ENCODE results near the gene FAM50A.

FAM50A gene

DNA sequence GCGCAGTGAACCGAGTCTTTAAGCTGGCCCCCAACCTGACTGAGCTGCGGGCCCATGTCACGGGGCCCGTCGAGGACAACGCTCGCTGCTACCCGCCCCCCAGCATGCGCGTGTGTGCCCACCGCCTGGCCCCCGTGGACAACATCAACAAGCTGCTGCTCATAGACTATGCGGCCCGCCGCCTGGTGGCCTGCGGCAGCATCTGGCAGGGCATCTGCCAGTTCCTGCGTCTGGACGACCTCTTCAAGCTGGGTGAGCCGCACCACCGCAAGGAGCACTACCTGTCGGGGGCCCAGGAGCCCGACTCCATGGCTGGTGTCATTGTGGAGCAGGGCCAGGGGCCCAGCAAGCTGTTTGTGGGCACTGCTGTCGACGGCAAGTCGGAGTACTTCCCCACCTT lies 16.4 kb downstream of the FAM50A start:
- H3K4me1 Mint-ChIP-seq, result peaks cover 9% of the 10 kb centered on the region
- peak overlapping the region; percentile 81 for H3K4me3 Mint-ChIP-seq
- H3K36me3 Mint-ChIP-seq (ENCODE audit: low read depth), result peaks cover 4% of the 10 kb centered on the region
- no peaks in the 10 kb centered on the region for H3K27me3 Mint-ChIP-seq
- H3K9me3 Mint-ChIP-seq, result no peaks in the 10 kb centered on the region
- no peak overlapping the region for H3K27ac Mint-ChIP-seq
- ATAC-seq (no peak), DNase-seq (no peak)

DNA sequence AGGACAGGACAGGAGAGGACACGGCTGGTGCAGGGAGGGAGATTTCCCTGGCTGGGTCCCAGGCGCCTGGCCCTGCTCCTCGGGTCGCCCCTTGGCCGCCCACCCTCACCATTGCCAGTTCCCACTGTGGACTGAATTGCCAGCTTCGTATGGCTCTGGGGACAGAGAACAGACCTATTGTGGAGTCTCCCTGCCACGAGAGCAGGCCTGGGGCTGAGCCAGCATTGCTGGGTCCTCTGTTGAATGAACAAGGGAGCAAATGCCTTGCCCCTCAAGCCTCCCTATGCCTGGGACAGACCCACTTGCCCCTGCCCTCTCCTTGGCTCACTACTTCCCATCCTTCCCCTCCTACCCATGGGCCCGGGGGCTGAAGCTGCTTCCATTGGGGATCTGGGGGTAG lies 18.5 kb downstream of the FAM50A start:
- Mint-ChIP-seq H3K36me3 (ENCODE audit: low read depth) (peaks cover 4% of the 10 kb centered on the region), H3K27ac (no peak overlapping the region), H3K9me3 (no peaks in the 10 kb centered on the region), H3K27me3 (no peaks in the 10 kb centered on the region), H3K4me3 (no peak overlapping the region), H3K4me1 (peaks cover 6% of the 10 kb centered on the region)
- DNase-seq (no peak), ATAC-seq (no peak)

DNA sequence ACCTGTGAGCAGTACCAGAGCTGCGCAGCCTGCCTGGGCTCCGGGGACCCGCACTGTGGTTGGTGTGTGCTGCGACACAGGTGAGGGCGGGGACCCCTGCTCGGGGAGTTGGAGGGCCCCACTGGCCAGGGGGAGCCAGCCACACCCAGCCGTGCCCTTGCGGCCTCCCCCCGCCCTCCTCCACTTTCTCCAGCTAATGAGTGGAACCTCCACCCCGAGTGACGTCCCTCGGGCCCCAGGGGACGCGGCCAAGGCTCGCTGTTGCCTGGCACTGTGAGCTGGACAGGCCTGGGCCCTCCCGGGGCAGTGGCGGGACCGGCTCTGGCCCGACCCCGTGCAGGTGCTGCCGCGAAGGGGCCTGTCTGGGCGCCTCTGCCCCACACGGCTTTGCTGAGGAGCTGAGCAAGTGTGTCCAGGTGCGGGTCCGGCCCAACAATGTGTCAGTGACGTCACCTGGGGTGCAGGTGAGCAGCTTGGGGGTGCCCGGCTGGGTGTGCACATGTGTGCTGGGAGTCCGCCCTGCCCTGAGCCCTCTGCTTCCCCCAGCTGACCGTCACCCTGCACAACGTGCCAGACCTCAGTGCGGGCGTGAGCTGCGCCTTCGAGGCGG lies 19.8 kb downstream of the FAM50A start:
- Mint-ChIP-seq H3K27me3 (no peaks in the 10 kb centered on the region), H3K4me3 (no peak overlapping the region), H3K4me1 (peaks cover 5% of the 10 kb centered on the region), H3K9me3 (no peaks in the 10 kb centered on the region), H3K27ac (no peak overlapping the region), H3K36me3 (ENCODE audit: low read depth) (peaks cover 4% of the 10 kb centered on the region)
- DNase-seq (no peak), ATAC-seq (no peak)

DNA sequence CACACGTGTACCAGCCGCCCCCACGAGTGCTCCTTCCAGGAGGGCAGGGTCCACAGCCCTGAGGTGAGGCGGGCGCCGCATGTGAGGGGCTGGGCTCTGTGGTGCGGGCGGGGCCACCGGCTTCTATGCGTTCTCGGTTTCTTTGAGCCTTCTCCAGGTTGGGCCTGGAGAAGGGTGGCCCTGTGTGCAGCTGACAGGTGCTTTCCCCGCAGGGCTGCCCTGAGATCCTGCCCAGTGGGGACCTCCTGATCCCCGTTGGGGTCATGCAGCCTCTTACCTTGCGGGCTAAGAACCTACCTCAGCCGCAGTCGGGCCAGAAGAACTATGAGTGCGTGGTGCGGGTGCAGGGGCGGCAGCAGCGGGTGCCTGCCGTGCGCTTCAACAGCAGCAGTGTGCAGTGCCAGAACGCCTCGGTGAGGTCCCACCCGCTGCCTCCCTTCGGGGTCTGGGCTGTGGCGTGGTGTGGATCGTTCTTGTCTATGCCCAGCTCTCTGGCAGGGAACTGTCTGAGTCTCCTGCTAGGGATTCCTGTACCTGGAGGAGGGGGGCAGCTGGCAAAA lies 20.9 kb downstream of the FAM50A start:
- no peaks in the 10 kb centered on the region for H3K9me3 Mint-ChIP-seq
- peaks cover 4% of the 10 kb centered on the region for H3K36me3 Mint-ChIP-seq (ENCODE audit: low read depth)
- H3K27me3 Mint-ChIP-seq, result no peaks in the 10 kb centered on the region
- DNase-seq (no peak), ATAC-seq (no peak)
- H3K4me1 Mint-ChIP-seq, result peaks cover 4% of the 10 kb centered on the region
- H3K27ac Mint-ChIP-seq, result no peak overlapping the region
- H3K4me3 Mint-ChIP-seq, result no peak overlapping the region

DNA sequence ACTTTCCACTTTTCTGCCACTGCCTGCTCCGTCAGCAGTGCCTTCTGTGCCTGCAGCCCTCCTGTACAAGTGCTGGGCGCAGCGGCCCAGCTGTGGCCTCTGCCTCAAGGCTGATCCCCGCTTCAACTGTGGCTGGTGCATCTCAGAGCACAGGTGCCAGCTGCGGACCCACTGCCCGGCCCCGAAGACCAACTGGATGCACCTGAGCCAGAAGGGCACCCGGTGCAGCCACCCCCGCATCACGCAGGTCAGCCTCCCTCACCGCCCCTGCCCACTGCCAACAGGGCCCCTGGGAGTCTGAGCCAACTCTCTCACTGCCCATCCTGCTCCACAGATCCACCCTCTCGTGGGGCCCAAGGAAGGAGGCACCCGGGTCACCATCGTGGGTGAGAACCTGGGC lies 21.7 kb downstream of the FAM50A start:
- Mint-ChIP-seq H3K36me3 (ENCODE audit: low read depth) (peaks cover 4% of the 10 kb centered on the region), H3K27ac (no peak overlapping the region), H3K4me1 (no peaks in the 10 kb centered on the region), H3K9me3 (no peaks in the 10 kb centered on the region), H3K4me3 (no peak overlapping the region), H3K27me3 (no peaks in the 10 kb centered on the region)
- ATAC-seq (no peak), DNase-seq (no peak)

DNA sequence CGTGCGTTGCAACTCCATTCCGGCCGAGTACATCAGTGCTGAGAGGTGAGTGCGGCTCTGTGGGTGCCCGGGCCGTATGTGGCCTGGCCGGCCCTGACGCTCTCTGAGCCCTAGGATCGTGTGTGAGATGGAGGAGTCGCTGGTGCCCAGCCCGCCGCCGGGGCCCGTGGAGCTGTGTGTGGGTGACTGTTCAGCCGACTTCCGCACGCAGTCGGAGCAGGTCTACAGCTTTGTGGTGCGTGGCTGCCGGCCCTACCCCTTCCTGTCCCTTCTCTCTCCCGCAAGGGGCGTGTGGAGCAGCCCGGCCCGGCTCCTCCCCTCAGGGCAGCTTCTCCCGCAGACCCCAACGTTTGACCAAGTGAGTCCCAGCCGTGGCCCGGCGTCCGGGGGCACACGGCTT lies 22.1 kb downstream of the FAM50A start:
- no peaks in the 10 kb centered on the region for H3K4me1 Mint-ChIP-seq
- no peak overlapping the region for H3K27ac Mint-ChIP-seq
- no peak for ATAC-seq
- H3K27me3 Mint-ChIP-seq, result no peaks in the 10 kb centered on the region
- no peak for DNase-seq
- H3K9me3 Mint-ChIP-seq, result no peaks in the 10 kb centered on the region
- peaks cover 4% of the 10 kb centered on the region for H3K36me3 Mint-ChIP-seq (ENCODE audit: low read depth)
- H3K4me3 Mint-ChIP-seq, result no peak overlapping the region

DNA sequence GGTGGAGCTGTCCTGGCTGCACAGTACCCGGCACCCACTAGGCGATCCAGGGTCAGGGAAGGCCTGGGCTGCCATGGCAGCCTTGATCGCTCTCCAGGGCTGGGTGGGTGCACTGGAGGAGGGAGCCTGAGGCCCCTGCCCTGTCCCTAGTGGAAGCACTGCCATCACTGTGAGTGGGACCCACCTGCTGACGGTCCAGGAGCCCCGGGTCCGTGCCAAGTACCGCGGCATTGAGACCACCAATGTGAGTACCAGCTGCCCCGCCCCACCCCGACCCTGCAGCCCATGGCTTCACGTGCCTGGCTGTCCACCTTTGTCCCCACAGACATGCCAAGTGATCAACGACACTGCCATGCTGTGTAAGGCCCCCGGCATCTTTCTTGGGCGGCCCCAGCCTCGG lies 23.0 kb downstream of the FAM50A start:
- Mint-ChIP-seq H3K36me3 (ENCODE audit: low read depth) (peaks cover 2% of the 10 kb centered on the region), H3K27ac (no peak overlapping the region), H3K4me3 (no peak overlapping the region), H3K27me3 (no peaks in the 10 kb centered on the region), H3K4me1 (no peaks in the 10 kb centered on the region), H3K9me3 (no peaks in the 10 kb centered on the region)
- ATAC-seq (no peak), DNase-seq (no peak)

DNA sequence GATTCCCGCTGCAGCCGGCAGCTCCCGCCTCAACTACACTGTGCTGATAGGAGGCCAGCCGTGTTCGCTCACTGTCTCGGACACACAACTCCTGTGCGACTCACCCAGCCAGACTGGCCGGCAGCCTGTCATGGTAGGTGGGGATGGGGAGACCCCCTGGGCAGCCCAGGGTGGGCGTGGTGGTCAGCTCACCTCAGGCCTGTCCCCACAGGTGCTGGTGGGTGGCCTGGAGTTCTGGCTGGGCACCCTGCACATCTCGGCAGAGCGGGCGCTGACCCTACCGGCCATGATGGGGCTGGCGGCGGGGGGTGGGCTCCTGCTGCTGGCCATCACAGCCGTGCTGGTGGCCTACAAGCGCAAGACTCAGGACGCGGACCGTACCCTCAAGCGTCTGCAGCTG lies 23.6 kb downstream of the FAM50A start:
- Mint-ChIP-seq H3K9me3 (no peaks in the 10 kb centered on the region), H3K4me1 (no peaks in the 10 kb centered on the region), H3K4me3 (no peak overlapping the region), H3K27me3 (no peaks in the 10 kb centered on the region), H3K27ac (no peak overlapping the region), H3K36me3 (ENCODE audit: low read depth) (peaks cover 2% of the 10 kb centered on the region)
- ATAC-seq, result no peak
- no peak for DNase-seq

DNA sequence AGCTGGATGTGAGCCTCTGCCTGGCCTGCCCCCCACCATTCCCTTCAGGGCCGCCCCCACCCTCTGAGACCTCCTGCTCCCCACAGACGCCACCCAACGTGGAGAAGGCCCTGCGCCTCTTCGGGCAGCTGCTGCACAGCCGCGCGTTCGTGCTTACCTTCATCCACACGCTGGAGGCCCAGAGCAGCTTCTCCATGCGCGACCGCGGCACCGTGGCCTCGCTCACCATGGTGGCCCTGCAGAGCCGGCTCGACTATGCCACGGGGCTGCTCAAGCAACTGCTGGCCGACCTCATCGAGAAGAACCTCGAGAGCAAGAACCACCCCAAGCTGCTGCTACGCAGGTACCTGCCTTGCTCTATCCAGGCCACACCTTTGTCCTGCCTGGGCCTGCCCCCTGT lies 24.3 kb downstream of the FAM50A start:
- Mint-ChIP-seq H3K27ac (no peak overlapping the region), H3K9me3 (no peaks in the 10 kb centered on the region), H3K27me3 (no peaks in the 10 kb centered on the region), H3K36me3 (ENCODE audit: low read depth) (no peaks in the 10 kb centered on the region), H3K4me1 (no peaks in the 10 kb centered on the region), H3K4me3 (no peak overlapping the region)
- DNase-seq (no peak), ATAC-seq (no peak)

DNA sequence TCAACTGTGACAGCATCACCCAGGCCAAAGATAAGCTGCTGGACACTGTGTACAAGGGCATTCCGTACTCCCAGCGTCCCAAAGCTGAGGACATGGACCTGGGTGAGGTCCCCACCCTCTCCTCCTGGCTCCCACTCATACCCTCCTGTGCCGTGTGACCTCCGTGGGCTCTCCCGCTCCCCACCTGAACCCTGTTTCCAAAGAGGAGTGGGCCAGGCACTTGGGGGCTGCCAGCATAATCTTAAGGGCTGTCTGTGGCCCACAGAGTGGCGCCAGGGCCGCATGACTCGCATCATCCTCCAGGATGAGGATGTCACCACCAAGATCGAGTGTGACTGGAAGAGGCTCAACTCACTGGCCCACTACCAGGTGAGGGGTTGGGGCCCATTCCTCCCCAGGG lies 25.2 kb downstream of the FAM50A start:
- H3K9me3 Mint-ChIP-seq, result no peaks in the 10 kb centered on the region
- ATAC-seq (no peak), DNase-seq (no peak)
- no peak overlapping the region for H3K4me3 Mint-ChIP-seq
- H3K4me1 Mint-ChIP-seq, result no peaks in the 10 kb centered on the region
- H3K27ac Mint-ChIP-seq, result no peak overlapping the region
- no peaks in the 10 kb centered on the region for H3K27me3 Mint-ChIP-seq
- peaks cover 2% of the 10 kb centered on the region for H3K36me3 Mint-ChIP-seq (ENCODE audit: low read depth)

DNA sequence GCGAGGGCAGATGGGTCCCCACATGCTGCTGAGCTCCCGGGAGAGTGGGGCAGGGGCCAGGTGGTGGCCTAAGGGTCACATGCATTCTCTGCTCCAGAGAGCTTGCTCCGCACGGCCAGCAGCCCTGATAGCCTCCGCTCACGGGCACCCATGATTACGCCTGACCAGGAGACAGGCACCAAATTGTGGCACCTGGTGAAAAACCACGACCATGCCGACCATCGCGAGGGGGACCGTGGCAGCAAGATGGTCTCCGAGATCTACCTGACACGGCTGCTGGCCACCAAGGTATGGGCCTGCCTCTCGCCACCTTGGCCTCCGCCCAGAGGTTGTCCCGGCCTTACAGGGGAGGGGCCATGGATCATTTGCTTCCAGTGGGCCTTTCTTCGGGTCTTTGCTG lies 25.9 kb downstream of the FAM50A start:
- no peak overlapping the region for H3K4me3 Mint-ChIP-seq
- DNase-seq, result no peak
- no peak overlapping the region for H3K27ac Mint-ChIP-seq
- H3K27me3 Mint-ChIP-seq, result no peaks in the 10 kb centered on the region
- ATAC-seq, result no peak
- no peaks in the 10 kb centered on the region for H3K9me3 Mint-ChIP-seq
- H3K36me3 Mint-ChIP-seq (ENCODE audit: low read depth), result peaks cover 2% of the 10 kb centered on the region
- no peaks in the 10 kb centered on the region for H3K4me1 Mint-ChIP-seq

DNA sequence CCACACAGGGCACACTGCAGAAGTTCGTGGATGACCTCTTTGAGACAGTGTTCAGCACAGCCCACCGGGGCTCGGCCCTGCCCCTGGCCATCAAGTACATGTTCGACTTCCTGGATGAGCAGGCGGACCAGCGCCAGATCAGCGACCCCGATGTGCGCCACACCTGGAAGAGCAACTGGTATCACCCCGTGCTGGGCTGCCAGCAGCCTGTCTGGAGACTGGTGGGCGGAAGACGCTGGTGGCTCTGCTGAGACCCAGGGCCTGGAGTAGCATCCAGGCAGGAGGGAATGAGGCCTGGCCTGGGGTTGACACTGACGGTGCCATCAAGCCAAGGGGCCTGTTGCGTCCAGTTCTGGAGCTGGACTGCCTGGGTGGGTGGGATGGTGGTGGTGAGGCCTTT lies 26.5 kb downstream of the FAM50A start:
- Mint-ChIP-seq H3K4me3 (no peak overlapping the region), H3K4me1 (peaks cover under 1% of the 10 kb centered on the region), H3K9me3 (no peaks in the 10 kb centered on the region), H3K27ac (no peak overlapping the region), H3K36me3 (ENCODE audit: low read depth) (peaks cover 2% of the 10 kb centered on the region), H3K27me3 (no peaks in the 10 kb centered on the region)
- no peak for DNase-seq
- ATAC-seq, result no peak

DNA sequence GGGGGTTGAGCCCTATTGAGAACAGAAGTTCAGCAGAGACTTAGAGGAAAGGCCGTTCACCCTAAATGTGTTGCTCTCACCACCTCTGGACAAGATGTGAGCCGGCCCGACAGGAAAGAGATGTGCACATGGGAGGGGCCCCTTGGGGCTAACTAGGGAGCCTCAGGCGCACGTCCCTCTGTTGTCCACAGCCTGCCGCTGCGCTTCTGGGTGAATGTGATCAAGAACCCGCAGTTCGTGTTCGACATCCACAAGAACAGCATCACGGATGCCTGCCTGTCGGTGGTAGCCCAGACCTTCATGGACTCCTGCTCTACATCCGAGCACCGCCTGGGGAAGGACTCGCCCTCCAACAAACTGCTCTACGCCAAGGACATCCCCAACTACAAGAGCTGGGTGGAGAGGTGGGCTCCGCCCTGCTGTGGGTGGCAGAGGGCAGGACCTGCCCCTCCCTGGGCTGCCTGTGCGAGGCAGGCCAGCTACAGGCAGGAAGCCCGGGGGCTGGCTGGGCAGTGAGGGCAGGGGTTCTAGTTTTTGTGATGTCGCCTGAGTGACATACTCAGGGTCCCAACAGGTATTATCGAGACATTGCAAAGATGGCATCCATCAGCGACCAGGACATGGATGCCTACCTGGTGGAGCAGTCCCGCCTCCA lies 27.1 kb downstream of the FAM50A start:
- DNase-seq, result no peak
- Mint-ChIP-seq H3K27me3 (no peaks in the 10 kb centered on the region), H3K4me1 (peaks cover 3% of the 10 kb centered on the region)

DNA sequence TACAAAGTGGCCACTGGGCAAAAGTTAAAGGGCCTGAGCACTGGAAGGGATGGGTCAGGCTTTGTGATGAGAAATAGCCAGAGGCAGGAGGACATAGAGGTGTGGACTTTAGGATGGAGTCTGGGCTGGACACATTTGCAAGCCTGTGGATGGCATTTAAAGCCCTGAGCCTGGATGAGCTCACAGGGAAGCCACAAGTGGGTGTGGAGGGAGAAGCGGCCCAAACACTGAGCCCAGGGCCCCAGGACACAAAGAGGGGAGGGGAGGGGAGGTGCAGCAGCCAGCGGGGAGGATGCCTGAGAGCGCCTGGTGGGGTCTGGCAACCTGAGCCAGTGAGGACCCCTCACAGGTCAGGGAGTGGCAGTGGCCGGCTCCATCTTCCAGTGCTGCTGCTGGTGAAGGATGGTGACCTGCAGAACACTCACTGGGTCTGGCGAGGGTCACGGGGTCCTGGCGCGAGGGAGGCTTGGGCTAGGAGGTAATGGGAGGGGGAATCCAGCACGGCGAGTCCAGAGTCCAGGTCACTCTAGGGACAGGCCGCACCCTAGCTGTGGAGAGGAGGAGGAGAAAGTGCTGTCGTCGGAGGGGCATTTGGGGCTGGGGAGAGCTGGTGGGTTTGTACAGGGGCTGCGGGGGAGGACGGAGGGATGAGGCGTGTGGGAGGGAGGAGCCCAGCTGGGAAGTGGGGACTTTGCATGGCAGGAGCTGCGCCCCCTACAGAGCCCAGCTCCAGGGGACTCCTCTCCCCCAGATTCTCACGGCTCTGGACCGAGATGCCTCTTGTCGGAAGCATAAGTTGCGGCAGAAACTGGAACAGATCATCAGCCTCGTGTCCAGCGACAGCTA lies 28.1 kb downstream of the FAM50A start:
- H3K27me3 Mint-ChIP-seq, result no peaks in the 10 kb centered on the region
- ATAC-seq, result no peak
- peaks cover 4% of the 10 kb centered on the region for H3K36me3 Mint-ChIP-seq (ENCODE audit: low read depth)
- H3K4me3 Mint-ChIP-seq, result no peak overlapping the region
- DNase-seq, result no peak
- no peak overlapping the region for H3K27ac Mint-ChIP-seq
- H3K9me3 Mint-ChIP-seq, result no peaks in the 10 kb centered on the region
- H3K4me1 Mint-ChIP-seq, result peaks cover 7% of the 10 kb centered on the region

More for the DNA sequence above, 27.1 kb downstream of the FAM50A start:
- no peak for ATAC-seq
- Mint-ChIP-seq H3K4me3 (no peak overlapping the region), H3K36me3 (ENCODE audit: low read depth) (peaks cover 4% of the 10 kb centered on the region), H3K9me3 (no peaks in the 10 kb centered on the region), H3K27ac (no peak overlapping the region)

All from activated naive CD8-positive, alpha-beta T cell treated with anti-CD3 and anti-CD28 coated beads, Interleukin-2, amount 50 U/mL, for 24 hours (primary cell).